H9 (cell line): ENCODE measurements around the gene SPTSSA. TPM values are rescaled to one million over a fixed set of nuclear protein-coding genes. Genes with fewer than 3 reads are reported as not detected.

Source experiments
- DNase-seq: peaks from one replicate; pipeline ENCODE4 v3.0.0-alpha.2; 2017
- H2AFZ ChIP-seq: one replicate; pipeline ENCODE4 v1.6.1; 2013; ENCODE audit warnings: mild to moderate bottlenecking, low read length, control low read depth, moderate library complexity
- H2AK5ac ChIP-seq: 2 replicates; pipeline ENCODE4 v1.6.1; 2013; ENCODE audit warnings: low read length, control low read depth, mixed read lengths; ENCODE audit not compliant: insufficient read length
- H2BK120ac ChIP-seq: one replicate; pipeline ENCODE4 v1.6.1; 2013; ENCODE audit warnings: low read depth, mild to moderate bottlenecking, low read length, control low read depth, inconsistent platforms; ENCODE audit not compliant: poor library complexity, severe bottlenecking
- H2BK12ac ChIP-seq: 2 replicates; pipeline ENCODE4 v1.6.1; 2013; ENCODE audit warnings: low read length, control low read depth, mixed read lengths, low read depth; ENCODE audit not compliant: insufficient read length
- H2BK15ac ChIP-seq: 2 replicates; pipeline ENCODE4 v1.6.1; 2013; ENCODE audit warnings: low read depth, low read length, control low read depth
- H2BK20ac ChIP-seq: one replicate; pipeline ENCODE4 v1.6.1; 2013; ENCODE audit warnings: low read depth, mild to moderate bottlenecking, low read length, control low read depth, inconsistent platforms; ENCODE audit not compliant: poor library complexity, severe bottlenecking
- H2BK5ac ChIP-seq: 2 replicates; pipeline ENCODE4 v1.6.1; 2013; ENCODE audit warnings: low read length, control low read depth, mixed read lengths; ENCODE audit not compliant: insufficient read length
- H3K14ac ChIP-seq: 2 replicates; pipeline ENCODE4 v1.6.1; 2013; ENCODE audit warnings: low read length, control low read depth; ENCODE audit not compliant: insufficient read depth
- H3K18ac ChIP-seq: 2 replicates; pipeline ENCODE4 v1.6.1; 2013; ENCODE audit warnings: low read depth, mild to moderate bottlenecking, mixed read lengths, low read length, control low read depth; ENCODE audit not compliant: insufficient read length
- H3K23ac ChIP-seq: 2 replicates; pipeline ENCODE4 v1.6.1; 2013; ENCODE audit warnings: low read length, control low read depth, mixed read lengths, low read depth; ENCODE audit not compliant: insufficient read length
- H3K23me2 ChIP-seq: 2 replicates; pipeline ENCODE4 v1.6.1; 2013; ENCODE audit warnings: low read depth, mild to moderate bottlenecking, mixed read lengths, low read length, control low read depth; ENCODE audit not compliant: insufficient read length, poor library complexity, severe bottlenecking
- H3K27ac ChIP-seq: 2 replicates; pipeline ENCODE4 v1.5.1; 2013; ENCODE audit warnings: low read length, control low read depth, mixed read lengths, low read depth; ENCODE audit not compliant: insufficient read length
- H3K27me3 ChIP-seq: 2 replicates; pipeline ENCODE4 v1.6.1; 2013; ENCODE audit warnings: low read length, control low read depth, inconsistent platforms; ENCODE audit not compliant: insufficient read depth
- H3K4ac ChIP-seq: 2 replicates; pipeline ENCODE4 v1.6.1; 2013; ENCODE audit warnings: low read depth, mild to moderate bottlenecking, control low read depth, inconsistent platforms, low read length, moderate library complexity
- H3K4me1 ChIP-seq: 2 replicates; pipeline ENCODE4 v1.6.1; 2013; ENCODE audit warnings: low read length, control low read depth, inconsistent platforms; ENCODE audit not compliant: insufficient read depth
- H3K4me2 ChIP-seq: 2 replicates; pipeline ENCODE4 v1.6.1; 2013; ENCODE audit warnings: low read length, control low read depth, mixed read lengths; ENCODE audit not compliant: insufficient read length, insufficient read depth
- H3K56ac ChIP-seq: 2 replicates; pipeline ENCODE4 v1.6.1; 2013; ENCODE audit warnings: low read depth, mild to moderate bottlenecking, mixed read lengths, low read length, control low read depth; ENCODE audit not compliant: insufficient read length
- H3K79me1 ChIP-seq: 2 replicates; pipeline ENCODE4 v1.6.1; 2013; ENCODE audit warnings: low read depth, mild to moderate bottlenecking, moderate library complexity, low read length, control low read depth, inconsistent platforms; ENCODE audit not compliant: insufficient read depth, poor library complexity, severe bottlenecking
- H3K79me2 ChIP-seq: 2 replicates; pipeline ENCODE4 v1.6.1; 2013; ENCODE audit warnings: low read length, control low read depth, inconsistent platforms; ENCODE audit not compliant: insufficient read depth
- H3K9ac ChIP-seq: 2 replicates; pipeline ENCODE4 v1.6.1; 2013; ENCODE audit warnings: low read length, control low read depth, mixed read lengths; ENCODE audit not compliant: insufficient read length; ENCODE audit errors: extremely low read depth
- H3K9me3 ChIP-seq: one replicate; pipeline ENCODE4 v1.6.1; 2013; ENCODE audit warnings: low read depth, low read length, inconsistent platforms; ENCODE audit not compliant: control insufficient read depth
- H3T11ph ChIP-seq: one replicate; pipeline ENCODE4 v1.6.1; 2013; ENCODE audit warnings: mild to moderate bottlenecking, low read length, control low read depth, inconsistent platforms
- H4K20me1 ChIP-seq: one replicate; pipeline ENCODE4 v1.6.1; 2013; ENCODE audit not compliant: control insufficient read depth, insufficient read length, insufficient read depth
- H4K5ac ChIP-seq: 2 replicates; pipeline ENCODE4 v1.6.1; 2013; ENCODE audit warnings: low read depth, mild to moderate bottlenecking, mixed read lengths, low read length, control low read depth; ENCODE audit not compliant: insufficient read length
- H4K8ac ChIP-seq: replicated peaks from 2 replicates; pipeline ENCODE4 v1.6.1; 2013; ENCODE audit warnings: low read length, control low read depth, mixed read lengths, low read depth; ENCODE audit not compliant: insufficient read length
- H4K91ac ChIP-seq: 2 replicates; pipeline ENCODE4 v1.6.1; 2013; ENCODE audit warnings: low read depth, mild to moderate bottlenecking, moderate library complexity, mixed read lengths, low read length, control low read depth; ENCODE audit not compliant: insufficient read length
- H3K27ac Mint-ChIP-seq, 3 experiments: 2 replicates in 2 of 3; 3 replicates in 1 of 3; pipeline ENCODE4 v1.8.0; 2020 to 2021; ENCODE audit warnings: mixed read lengths in 3 of 3, mild to moderate bottlenecking in 1 of 3, moderate library complexity in 1 of 3
- H3K27me3 Mint-ChIP-seq: 2 replicates; pipeline ENCODE4 v1.8.0; 2021; ENCODE audit warnings: low read depth, mild to moderate bottlenecking, moderate library complexity, mixed read lengths
- H3K36me3 Mint-ChIP-seq, 3 experiments: 2 replicates in 2 of 3; 3 replicates in 1 of 3; pipeline ENCODE4 v1.8.0; 2020 to 2021; ENCODE audit warnings: low read depth in 3 of 3, mixed read lengths in 3 of 3; ENCODE audit not compliant: insufficient read depth in 1 of 3
- H3K4me1 Mint-ChIP-seq, 2 experiments: 2 replicates each; pipeline ENCODE4 v1.8.0; 2020; ENCODE audit warnings: mixed read lengths in 2 of 2
- H3K4me3 Mint-ChIP-seq, 2 experiments: 2 replicates in 1 of 2; 3 replicates in 1 of 2; pipeline ENCODE4 v1.8.0; 2020 to 2021; ENCODE audit warnings: mild to moderate bottlenecking in 2 of 2, mixed read lengths in 2 of 2, moderate library complexity in 1 of 2
- H3K9me3 Mint-ChIP-seq, 2 experiments: 2 replicates in 1 of 2; 3 replicates in 1 of 2; pipeline ENCODE4 v1.8.0; 2020; ENCODE audit warnings: mild to moderate bottlenecking in 2 of 2, mixed read lengths in 2 of 2, moderate library complexity in 1 of 2
- CTCF ChIP-seq: fragments of 200-600 bp; sonication (generic); conservative IDR thresholded peaks from 3 replicates; pipeline ENCODE4 v1.8.0; 2021; ENCODE audit warnings: antibody characterized with exemption, mild to moderate bottlenecking
- WGBS: extraction: QIAGEN DNeasy Blood & Tissue Kit; methylation state at CpG from one replicate; pipeline ENCODE4 v1.1.7; 2013; ENCODE audit warnings: missing lambda C conversion rate, low lambda C conversion rate, mixed read lengths; ENCODE audit not compliant: insufficient read length; ENCODE audit errors: extremely low coverage; 5-methylcytosine and 5-hydroxymethylcytosine counted together
- total RNA-seq: library from RNA; stranded (reverse); gene quantifications from 2 replicates; pipeline ENCODE4 v1.2.1, GENCODE V29; 2021

The SPTSSA gene
- total RNA-seq, 1 experiment from 2014 or later = 23.3 TPM

GRCh38 chr14:34439090-34439489, 22.9 kb downstream of the SPTSSA start:
- no peaks in the 10 kb centered on the region for H4K20me1 ChIP-seq
- no peak overlapping the region for H2AK5ac ChIP-seq
- no CpG with 5 or more reads among the region's 4 CpGs for WGBS
- Mint-ChIP-seq H3K4me3 (no peak overlapping the region), H3K36me3 (peaks cover 3 to 9% (median 6%) of the 10 kb centered on the region in 3 experiments; a peak in 5 of 7 replicates), H3K27ac (0 out of 7 replicates have a peak overlapping the region, but pooled peaks of 1 of the 3 experiments have one; percentile 6), H3K4me1 (peaks cover 4 to 5% of the 10 kb centered on the region in 2 experiments; a peak in 3 of 4 replicates), H3K27me3 (no peaks in the 10 kb centered on the region), H3K9me3 (no peaks in the 10 kb centered on the region)
- no peak overlapping the region for H4K8ac ChIP-seq
- no peaks in the 10 kb centered on the region for H3K9me3 ChIP-seq
- TF ChIP-seq CTCF = peak; percentile 66
- H3K27ac ChIP-seq = no peak overlapping the region
- H4K91ac ChIP-seq = no peak overlapping the region
- no peak overlapping the region for H3K4ac ChIP-seq
- H2BK5ac ChIP-seq = no peak overlapping the region
- no peak overlapping the region for H3T11ph ChIP-seq
- no peak overlapping the region for H2BK20ac ChIP-seq
- H3K9ac ChIP-seq = no peak overlapping the region
- H3K4me1 ChIP-seq = no peaks in the 10 kb centered on the region; the same call in 1 of the 2 replicates
- H3K27me3 ChIP-seq = no peaks in the 10 kb centered on the region
- no peak overlapping the region for H2BK12ac ChIP-seq
- peaks cover 4% of the 10 kb centered on the region for H3K79me1 ChIP-seq
- H3K4me2 ChIP-seq = no peak overlapping the region
- H3K79me2 ChIP-seq = peaks cover 8% of the 10 kb centered on the region; the same call in 1 of the 2 replicates
- no peak overlapping the region for H3K14ac ChIP-seq
- H2BK15ac ChIP-seq = no peak overlapping the region
- no peak overlapping the region for H2AFZ ChIP-seq
- H2BK120ac ChIP-seq = no peak overlapping the region
- H3K23me2 ChIP-seq = no peaks in the 10 kb centered on the region
- no peak overlapping the region for H3K56ac ChIP-seq
- H4K5ac ChIP-seq = no peak overlapping the region
- peak; percentile 47 for DNase-seq
- H3K23ac ChIP-seq = no peak overlapping the region
- H3K18ac ChIP-seq = no peak overlapping the region
